DOHH2 (cell line): Measurements from ENCODE around the gene ASRGL1.
"Not testable (repeated sequence)": the region's sequence is repeated elsewhere in the genome, so short reads cannot be mapped to it uniquely, and the experiment has no call there.

Experiments used
- H3F3A ChIP-seq: fragments of 200-600 bp; sonication (generic), shearing (Covaris generic); 2 replicates; pipeline ENCODE4 v1.6.0; 2016; ENCODE audit warnings: antibody characterized with exemption, mild to moderate bottlenecking; ENCODE audit not compliant: control insufficient read depth, insufficient read depth
- H3K27ac ChIP-seq: fragments of 200-600 bp; sonication (generic); 2 replicates; pipeline ENCODE4 v1.5.1; 2014; ENCODE audit warnings: low read depth, mild to moderate bottlenecking, low read length, moderate library complexity
- H3K27me3 ChIP-seq: fragments of 200-600 bp; sonication (generic); 2 replicates; pipeline ENCODE4 v1.6.1; 2014; ENCODE audit warnings: mild to moderate bottlenecking, low read length, mixed read lengths; ENCODE audit not compliant: control insufficient read depth
- H3K36me3 ChIP-seq: fragments of 200-600 bp; sonication (generic); 2 replicates; pipeline ENCODE4 v1.6.1; 2014; ENCODE audit warnings: mild to moderate bottlenecking, low read length, moderate library complexity, mixed read lengths; ENCODE audit not compliant: control insufficient read depth
- H3K4me1 ChIP-seq: fragments of 200-600 bp; sonication (generic); 2 replicates; pipeline ENCODE4 v1.6.1; 2014; ENCODE audit warnings: mild to moderate bottlenecking, low read length, mixed read lengths; ENCODE audit not compliant: control insufficient read depth
- H3K4me2 ChIP-seq: fragments of 200-600 bp; sonication (generic); 2 replicates; pipeline ENCODE4 v1.6.0; 2014; ENCODE audit warnings: mild to moderate bottlenecking, low read length, moderate library complexity
- H3K4me3 ChIP-seq: fragments of 200-600 bp; sonication (generic); 2 replicates; pipeline ENCODE4 v1.5.1; 2014; ENCODE audit warnings: mild to moderate bottlenecking, low read length, mixed read lengths
- H3K79me2 ChIP-seq: fragments of 200-600 bp; sonication (generic); 2 replicates; pipeline ENCODE4 v1.6.1; 2014; ENCODE audit warnings: mild to moderate bottlenecking, low read length, mixed read lengths; ENCODE audit not compliant: control insufficient read depth
- H3K9me2 ChIP-seq: fragments of 200-600 bp; sonication (generic); replicated peaks from 2 replicates; pipeline ENCODE4 v1.6.1; 2014; ENCODE audit warnings: mild to moderate bottlenecking, low read length, mixed read lengths; ENCODE audit not compliant: control insufficient read depth
- H3K9me3 ChIP-seq: fragments of 200-600 bp; sonication (generic); 2 replicates; pipeline ENCODE4 v1.6.1; 2014; ENCODE audit warnings: antibody characterized with exemption, low read length, mixed read lengths; ENCODE audit not compliant: control insufficient read depth, insufficient read depth
- H4K20me1 ChIP-seq: fragments of 200-600 bp; sonication (generic); 2 replicates; pipeline ENCODE4 v1.6.0; 2014; ENCODE audit warnings: low read depth, mild to moderate bottlenecking, antibody characterized with exemption, low read length, moderate library complexity; ENCODE audit not compliant: control insufficient read depth, insufficient read depth
- CTCF ChIP-seq: fragments of 200-600 bp; sonication (generic); IDR thresholded peaks from one replicate; pipeline ENCODE4 v1.5.1; 2014; ENCODE audit warnings: antibody characterized with exemption, mild to moderate bottlenecking, low read depth, low read length; ENCODE audit not compliant: poor library complexity, severe bottlenecking
- EZH2phosphoT487 ChIP-seq: fragments of 200-600 bp; sonication (generic); IDR thresholded peaks from 2 replicates; pipeline ENCODE4 v1.6.1; 2017; ENCODE audit warnings: borderline replicate concordance, mild to moderate bottlenecking, antibody characterized with exemption, low read length, moderate library complexity, mixed read lengths

ASRGL1 gene

GRCh38 chr11:62340269-62340901 lies 3.1 kb downstream of the ASRGL1 start:
- peaks cover 6% of the 10 kb centered on the region for H3K4me1 ChIP-seq
- H3K4me3 ChIP-seq: no peak overlapping the region
- H4K20me1 ChIP-seq: no peaks in the 10 kb centered on the region
- H3F3A ChIP-seq: no peaks in the 10 kb centered on the region; the same call in 1 of the 2 replicates
- no peaks in the 10 kb centered on the region for H3K79me2 ChIP-seq
- no peaks in the 10 kb centered on the region for H3K36me3 ChIP-seq
- no peak overlapping the region for H3K27ac ChIP-seq
- no peaks in the 10 kb centered on the region for H3K9me3 ChIP-seq
- H3K4me2 ChIP-seq: no peak overlapping the region
- TF ChIP-seq EZH2phosphoT487 (no peak), CTCF (peak; percentile 60)
- H3K9me2 ChIP-seq: no peaks in the 10 kb centered on the region
- peaks cover 37% of the 10 kb centered on the region for H3K27me3 ChIP-seq

GRCh38 chr11:62341588-62341987 lies 4.3 kb downstream of the ASRGL1 start:
- Histone ChIP-seq H3K9me2 (no peaks in the 10 kb centered on the region), H3F3A (no peaks in the 10 kb centered on the region; the same call in 1 of the 2 replicates), H3K9me3 (no peaks in the 10 kb centered on the region), H3K4me2 (no peak overlapping the region), H3K4me3 (no peak overlapping the region), H3K27ac (no peak overlapping the region), H3K36me3 (no peaks in the 10 kb centered on the region), H3K27me3 (peaks cover 27% of the 10 kb centered on the region), H3K4me1 (peaks cover 6% of the 10 kb centered on the region), H4K20me1 (no peaks in the 10 kb centered on the region), H3K79me2 (no peaks in the 10 kb centered on the region)
- TF ChIP-seq CTCF (no peak), EZH2phosphoT487 (no peak)

GRCh38 chr11:62343646-62344190 lies 6.5 kb downstream of the ASRGL1 start:
- not testable (repeated sequence) for H3K4me2 ChIP-seq, H3F3A ChIP-seq, H3K79me2 ChIP-seq, H4K20me1 ChIP-seq, H3K4me1 ChIP-seq, H3K27ac ChIP-seq, H3K9me3 ChIP-seq, H3K9me2 ChIP-seq, H3K4me3 ChIP-seq, H3K27me3 ChIP-seq, H3K36me3 ChIP-seq

GRCh38 chr11:62344210-62344609 lies 7.0 kb downstream of the ASRGL1 start:
- Histone ChIP-seq H3K36me3 (no peaks in the 10 kb centered on the region), H3K9me2 (no peaks in the 10 kb centered on the region), H3K4me1 (no peaks in the 10 kb centered on the region), H3K27ac (no peak overlapping the region), H3K9me3 (no peaks in the 10 kb centered on the region), H3F3A (no peaks in the 10 kb centered on the region; the same call in 1 of the 2 replicates), H3K27me3 (peaks cover 6% of the 10 kb centered on the region), H3K4me3 (no peak overlapping the region), H3K79me2 (no peaks in the 10 kb centered on the region), H3K4me2 (no peak overlapping the region), H4K20me1 (no peaks in the 10 kb centered on the region)
- no peak for TF ChIP-seq CTCF
- no peak for TF ChIP-seq EZH2phosphoT487
